Activated CD8-positive, alpha-beta memory T cell treated with anti-CD3 and anti-CD28 coated beads, Interleukin-2, amount 10 ng/mL, durations not matched to agents 7 days and 5 days (primary cell): ENCODE data around the gene CCDC107. TPM values are rescaled to one million over a fixed set of nuclear protein-coding genes. Genes with fewer than 3 reads are reported as not detected.

Experiments used
- ATAC-seq: fragments of 150-1000 bp; cut with Tn5 transposase; one replicate; pipeline ENCODE4 v1.10.0; 2021; ENCODE audit warnings: moderate library complexity
- CTCF ChIA-PET: fragments of 350-600 bp; sonication (Branson Sonifier 250); formaldehyde crosslinking; loops from one replicate; lab custom pipeline; 2021; ENCODE audit warnings: antibody characterized with exemption; lab: Charles Lee
- DNase-seq: peaks from one replicate; pipeline ENCODE4 v3.0.0-alpha.2; 2020
- H3K27ac Mint-ChIP-seq: one replicate; pipeline ENCODE4 v1.8.0; 2021; ENCODE audit warnings: mild to moderate bottlenecking, mixed read lengths
- H3K27me3 Mint-ChIP-seq: one replicate; pipeline ENCODE4 v1.8.0; 2021; ENCODE audit warnings: mixed read lengths
- H3K36me3 Mint-ChIP-seq: one replicate; pipeline ENCODE4 v1.8.0; 2021; ENCODE audit warnings: mild to moderate bottlenecking, mixed read lengths
- H3K4me1 Mint-ChIP-seq: one replicate; pipeline ENCODE4 v1.8.0; 2021; ENCODE audit warnings: mixed read lengths
- H3K4me3 Mint-ChIP-seq: one replicate; pipeline ENCODE4 v1.8.0; 2021; ENCODE audit warnings: mild to moderate bottlenecking, moderate library complexity, mixed read lengths
- H3K9me3 Mint-ChIP-seq: one replicate; pipeline ENCODE4 v1.8.0; 2022; ENCODE audit warnings: low read depth, mixed read lengths
- total RNA-seq, 2 experiments: library from RNA; stranded (reverse); gene quantifications; one replicate each; pipeline ENCODE4 v1.2.3, GENCODE V29; 2021

CCDC107 gene
- total RNA-seq, 2 experiments from 2014 or later, result 28.7 to 29.4 TPM

DNA sequence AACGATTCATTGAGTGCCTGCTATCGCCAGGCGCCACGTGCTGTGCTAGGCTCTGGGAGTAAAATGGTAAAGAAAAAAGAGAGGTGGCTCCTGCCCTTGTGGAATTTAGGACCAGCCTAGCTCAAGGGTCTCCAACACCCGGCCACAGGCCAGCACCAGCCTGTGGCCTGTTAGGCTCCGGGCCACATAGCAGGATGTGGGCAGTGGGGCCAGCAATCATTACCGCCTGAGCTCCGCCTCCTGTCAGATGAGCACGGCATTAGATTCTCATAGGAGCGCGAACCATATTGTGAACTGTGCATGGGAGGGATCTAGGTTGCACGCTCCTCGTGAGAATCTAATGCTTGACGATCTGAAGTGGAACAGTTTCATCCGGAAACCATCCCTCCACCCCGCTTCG lies 1.7 kb upstream of the CCDC107 start:
- H3K36me3 Mint-ChIP-seq, result peaks cover 18% of the 10 kb centered on the region
- CTCF ChIA-PET, result interaction anchor here (0.8 to 14.2 kb wide), 7 partner anchors 8 to 100 kb away, joined by 3 to 208 read pairs (median 10); partner anchors contain the start of genes CD72 and SIT1
- DNase-seq (no peak), ATAC-seq (no peak)
- peaks cover 60% of the 10 kb centered on the region for H3K4me1 Mint-ChIP-seq
- no peaks in the 10 kb centered on the region for H3K9me3 Mint-ChIP-seq
- peaks cover 4% of the 10 kb centered on the region for H3K27me3 Mint-ChIP-seq
- H3K4me3 Mint-ChIP-seq, result peak overlapping the region; percentile 8
- H3K27ac Mint-ChIP-seq, result no peak overlapping the region

DNA sequence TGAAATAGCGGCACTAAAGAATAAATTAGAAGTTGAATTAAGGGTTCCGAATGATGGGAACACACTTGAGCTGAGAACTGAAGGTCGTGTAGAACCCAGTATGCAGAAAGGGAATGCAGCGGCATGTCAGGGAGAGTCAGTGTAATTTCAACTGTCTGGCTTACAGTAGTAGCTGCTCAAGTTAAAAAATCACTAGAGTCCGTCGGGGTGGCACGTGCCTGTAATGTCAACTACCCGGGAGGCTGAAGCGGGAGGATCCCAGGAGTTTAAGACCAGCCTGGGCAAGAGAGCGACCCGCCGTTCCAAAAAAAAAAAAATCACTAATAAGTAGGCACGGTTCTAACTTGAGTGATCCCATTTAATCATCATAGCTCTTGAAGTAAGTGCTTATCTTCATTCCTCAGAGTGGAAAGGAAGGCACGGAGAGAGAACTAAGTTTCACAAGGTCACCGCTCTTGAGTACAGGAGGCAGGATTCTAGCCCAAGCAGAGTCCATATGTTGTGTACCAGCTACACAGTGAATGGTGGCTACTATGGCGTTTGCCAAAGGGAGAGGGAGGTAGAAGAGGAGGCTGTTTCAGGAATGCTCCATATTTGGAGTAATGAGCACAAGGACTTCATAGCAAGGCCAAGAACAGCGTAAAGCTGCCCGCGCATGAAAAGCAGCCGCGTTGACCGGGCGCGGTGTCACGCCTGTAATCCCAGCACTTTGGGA lies 1.1 kb upstream of the CCDC107 start:
- CTCF ChIA-PET, result interaction anchor here (0.8 to 14.2 kb wide), 20 partner anchors 9 to 191 kb away, joined by 3 to 208 read pairs (median 8); partner anchors contain the start of genes CD72, CREB3, RGP1 and SIT1
- ATAC-seq (no peak), DNase-seq (no peak)
- peak overlapping the region; percentile 84 for H3K4me3 Mint-ChIP-seq
- peaks cover 22% of the 10 kb centered on the region for H3K36me3 Mint-ChIP-seq
- H3K27me3 Mint-ChIP-seq, result peaks cover 4% of the 10 kb centered on the region
- no peaks in the 10 kb centered on the region for H3K9me3 Mint-ChIP-seq
- H3K4me1 Mint-ChIP-seq, result peaks cover 59% of the 10 kb centered on the region
- peak overlapping the region; percentile 95 for H3K27ac Mint-ChIP-seq

GRCh38 chr9:35657546-35658136 lies 451 bp upstream of the CCDC107 start, which contains the start of gene RMRP:
Gene RMRP, minus strand, starts transcription at chr9:35658019.
- H3K27ac Mint-ChIP-seq, result peak within 1 kb of the TSS; percentile 95
- peak within 1 kb of the TSS; percentile 84 for H3K4me3 Mint-ChIP-seq
- CTCF ChIA-PET, result interaction anchor here (0.6 to 14.2 kb wide), 27 partner anchors 9 to 191 kb away, joined by 3 to 208 read pairs (median 6); partner anchors contain the start of genes CD72, CREB3, RGP1 and SIT1
- H3K27me3 Mint-ChIP-seq, result peaks cover 4% of the 10 kb centered on the region
- DNase-seq (peak; percentile 95), ATAC-seq (peak; percentile 92)
- no peaks in the 10 kb centered on the region for H3K9me3 Mint-ChIP-seq
- peaks cover 61% of the 10 kb centered on the region for H3K4me1 Mint-ChIP-seq
- H3K36me3 Mint-ChIP-seq, result peaks cover 24% of the 10 kb centered on the region

- ATAC-seq, result no peak
- peak overlapping the region; percentile 84 for H3K4me3 Mint-ChIP-seq
- CTCF ChIA-PET, result interaction anchor here (0.7 to 14.2 kb wide), 21 partner anchors 11 to 223 kb away, joined by 3 to 208 read pairs (median 9); partner anchors contain the start of genes CD72, CREB3, RGP1 and SIT1
- peak overlapping the region; percentile 95 for H3K27ac Mint-ChIP-seq
- DNase-seq, result no peak
- peaks cover 4% of the 10 kb centered on the region for H3K27me3 Mint-ChIP-seq
- peaks cover 31% of the 10 kb centered on the region for H3K36me3 Mint-ChIP-seq
- peaks cover 70% of the 10 kb centered on the region for H3K4me1 Mint-ChIP-seq
- H3K9me3 Mint-ChIP-seq, result no peaks in the 10 kb centered on the region
These were observed 802 bp downstream of the CCDC107 start for GRCh38 chr9:35658968-35659220.

GRCh38 chr9:35659340-35659739 lies 1.2 kb downstream of the CCDC107 start:
- ATAC-seq (no peak), DNase-seq (no peak)
- peaks cover 4% of the 10 kb centered on the region for H3K27me3 Mint-ChIP-seq
- CTCF ChIA-PET, result interaction anchor here (0.7 to 14.2 kb wide), 19 partner anchors 11 to 223 kb away, joined by 3 to 208 read pairs (median 10); partner anchors contain the start of genes CD72, CREB3, SIT1 and TESK1
- peaks cover 31% of the 10 kb centered on the region for H3K36me3 Mint-ChIP-seq
- H3K27ac Mint-ChIP-seq, result peak overlapping the region; percentile 95
- H3K4me1 Mint-ChIP-seq, result peaks cover 75% of the 10 kb centered on the region
- peak overlapping the region; percentile 84 for H3K4me3 Mint-ChIP-seq
- H3K9me3 Mint-ChIP-seq, result no peaks in the 10 kb centered on the region

DNA sequence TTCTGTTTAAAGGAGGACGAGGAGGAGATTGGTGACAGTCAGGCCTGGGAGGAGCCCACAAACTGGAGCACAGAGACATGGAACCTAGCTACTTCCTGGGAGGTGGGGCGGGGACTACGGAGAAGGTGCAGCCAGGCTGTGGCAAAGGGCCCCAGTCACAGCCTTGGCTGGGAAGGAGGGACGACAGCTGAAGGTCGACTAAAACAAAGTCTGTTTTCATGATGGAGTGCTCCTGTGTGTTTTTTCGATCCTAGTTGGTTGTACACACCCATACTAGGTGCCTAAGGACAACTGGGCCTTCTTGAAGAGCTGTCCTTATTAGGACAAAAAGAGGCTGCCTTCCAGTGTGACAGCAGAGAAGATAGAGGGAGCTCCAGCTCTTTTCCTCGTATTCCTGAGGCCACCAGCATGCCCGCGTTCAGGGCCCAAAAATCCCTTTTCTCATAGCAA lies 2.9 kb downstream of the CCDC107 start:
- Mint-ChIP-seq H3K9me3 (no peaks in the 10 kb centered on the region), H3K27me3 (peaks cover 4% of the 10 kb centered on the region), H3K4me1 (peaks cover 83% of the 10 kb centered on the region), H3K4me3 (no peak overlapping the region), H3K27ac (peak overlapping the region; percentile 6), H3K36me3 (peaks cover 31% of the 10 kb centered on the region)
- CTCF ChIA-PET, result interaction anchor here (1.0 to 14.2 kb wide), 11 partner anchors 13 to 86 kb away, joined by 3 to 208 read pairs (median 5); partner anchors contain the start of genes CD72, CREB3, SIT1 and TESK1
- ATAC-seq (no peak), DNase-seq (no peak)

DNA sequence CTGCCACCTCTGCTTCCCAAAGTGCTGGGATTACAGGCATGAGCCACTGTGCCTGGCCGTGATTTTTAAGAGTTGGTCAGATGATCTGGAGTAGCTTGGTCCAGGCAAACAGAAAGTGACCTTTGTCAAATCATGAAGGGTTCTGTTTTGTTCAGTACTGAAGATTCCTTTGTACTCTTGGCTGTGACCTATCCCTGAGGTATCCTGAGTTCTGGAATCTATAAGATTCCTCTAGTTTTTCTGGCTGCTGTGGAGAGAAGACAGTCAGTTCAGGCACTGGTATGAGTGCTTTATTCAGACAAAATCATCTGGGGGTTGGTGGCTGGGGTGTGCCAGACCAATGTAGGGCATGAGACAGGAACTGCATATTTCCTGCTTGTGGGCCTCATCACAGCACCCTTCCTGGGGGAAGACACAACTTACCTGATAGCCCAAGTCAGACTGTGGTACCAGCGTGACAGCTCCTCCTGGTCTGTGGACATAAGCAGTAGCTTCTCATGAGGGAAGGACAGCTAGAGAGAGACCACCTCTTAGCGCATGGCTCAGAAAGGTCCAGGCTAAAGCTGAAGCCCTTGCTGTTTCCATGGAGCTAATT lies 3.8 kb downstream of the CCDC107 start:
- DNase-seq (peak; percentile 56), ATAC-seq (no peak)
- Mint-ChIP-seq H3K27me3 (peaks cover 4% of the 10 kb centered on the region), H3K36me3 (peaks cover 31% of the 10 kb centered on the region), H3K4me3 (peak overlapping the region; percentile 48), H3K4me1 (peaks cover 82% of the 10 kb centered on the region), H3K9me3 (no peaks in the 10 kb centered on the region), H3K27ac (peak overlapping the region; percentile 85)
- CTCF ChIA-PET, result interaction anchor here (1.2 to 14.2 kb wide), 9 partner anchors 14 to 74 kb away, joined by 3 to 208 read pairs (median 6); partner anchors contain the start of genes CD72, CREB3, SIT1 and TLN1

DNA sequence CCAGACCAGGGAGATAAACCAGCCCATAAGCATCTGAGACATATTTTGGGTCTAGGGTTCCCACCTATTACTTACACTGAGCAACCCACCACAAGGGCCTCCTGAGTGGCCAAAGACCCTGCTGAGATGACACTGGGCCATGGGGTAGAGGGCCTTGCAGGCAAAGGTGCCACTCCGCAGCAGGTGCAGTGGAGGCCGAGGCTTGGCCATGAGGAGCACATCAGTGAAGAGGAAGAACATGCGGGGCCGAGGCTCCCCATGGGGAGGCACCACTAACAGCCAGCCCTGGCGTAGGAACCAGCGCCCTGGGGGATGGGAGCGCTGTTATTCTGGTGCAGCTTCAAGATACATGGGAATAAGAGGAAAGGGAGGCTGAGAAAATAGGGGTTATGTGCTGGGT lies 4.3 kb downstream of the CCDC107 start:
- CTCF ChIA-PET, result interaction anchor here (1.0 to 14.2 kb wide), 7 partner anchors 15 to 70 kb away, joined by 4 to 208 read pairs (median 16); partner anchors contain the start of genes CD72, CREB3, SIT1 and TLN1

GRCh38 chr9:35664531-35665470 lies 6.7 kb downstream of the CCDC107 start, which contains the start of gene ARHGEF39:
Gene ARHGEF39, minus strand, starts transcription at chr9:35665195. Its CDS starts 26 bp downstream, at chr9:35665169.
- Mint-ChIP-seq H3K36me3 (peaks cover 27% of the 10 kb centered on the region), H3K4me3 (peak within 1 kb of the TSS; percentile 87), H3K27ac (peak within 1 kb of the TSS; percentile 81), H3K27me3 (no peaks in the 10 kb centered on the region), H3K4me1 (peaks cover 61% of the 10 kb centered on the region), H3K9me3 (no peaks in the 10 kb centered on the region)
- CTCF ChIA-PET, result interaction anchor here (0.6 to 14.2 kb wide), 17 partner anchors 9 to 91 kb away, joined by 3 to 208 read pairs (median 5); partner anchors contain the start of genes CD72, CREB3, SIT1 and TESK1
- ATAC-seq (peak; percentile 89), DNase-seq (peak; percentile 87)

More for the DNA sequence above, 4.3 kb downstream of the CCDC107 start:
- H3K4me1 Mint-ChIP-seq, result peaks cover 76% of the 10 kb centered on the region
- peaks cover 31% of the 10 kb centered on the region for H3K36me3 Mint-ChIP-seq
- ATAC-seq (no peak), DNase-seq (no peak)
- no peaks in the 10 kb centered on the region for H3K9me3 Mint-ChIP-seq
- H3K4me3 Mint-ChIP-seq, result peak overlapping the region; percentile 6
- peaks cover 4% of the 10 kb centered on the region for H3K27me3 Mint-ChIP-seq
- peak overlapping the region; percentile 85 for H3K27ac Mint-ChIP-seq

- peak overlapping the region; percentile 81 for H3K27ac Mint-ChIP-seq
- no peaks in the 10 kb centered on the region for H3K27me3 Mint-ChIP-seq
- CTCF ChIA-PET, result interaction anchor here (1.5 to 14.2 kb wide), 8 partner anchors 18 to 67 kb away, joined by 5 to 208 read pairs (median 18); partner anchors contain the start of genes CD72, CREB3, SIT1 and TLN1
- peaks cover 22% of the 10 kb centered on the region for H3K36me3 Mint-ChIP-seq
- H3K9me3 Mint-ChIP-seq, result no peaks in the 10 kb centered on the region
- H3K4me1 Mint-ChIP-seq, result peaks cover 55% of the 10 kb centered on the region
- H3K4me3 Mint-ChIP-seq, result peak overlapping the region; percentile 87
- DNase-seq (no peak), ATAC-seq (no peak)
These were observed 7.4 kb downstream of the CCDC107 start for GRCh38 chr9:35665471-35665818.

DNA sequence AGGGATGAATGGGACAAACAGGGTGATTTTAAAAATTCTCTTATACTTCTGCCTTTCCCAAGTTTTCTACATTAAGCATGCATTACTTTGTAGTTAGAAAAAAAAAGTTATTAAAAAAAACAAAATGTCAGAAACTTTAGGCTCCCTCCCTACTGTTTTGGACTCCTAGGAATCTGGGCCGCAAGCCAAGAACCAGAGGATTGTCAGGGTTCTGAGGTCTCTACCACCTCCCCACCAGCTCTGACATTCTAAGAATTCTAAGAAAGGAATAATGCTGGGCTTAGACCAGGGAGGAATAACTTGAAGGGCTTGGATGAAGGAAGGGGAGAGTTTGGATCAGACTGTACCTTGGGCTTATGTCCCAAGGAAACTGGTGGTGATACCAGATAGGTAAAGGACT lies 8.0 kb downstream of the CCDC107 start:
- Mint-ChIP-seq H3K36me3 (peaks cover 16% of the 10 kb centered on the region), H3K27me3 (no peaks in the 10 kb centered on the region), H3K4me3 (peak overlapping the region; percentile 87), H3K27ac (no peak overlapping the region), H3K9me3 (no peaks in the 10 kb centered on the region), H3K4me1 (peaks cover 49% of the 10 kb centered on the region)
- DNase-seq (no peak), ATAC-seq (no peak)
- CTCF ChIA-PET, result interaction anchor here (1.3 to 14.2 kb wide), 8 partner anchors 8 to 62 kb away, joined by 4 to 208 read pairs (median 18); partner anchors contain the start of genes CCDC107, CD72, RMRP and SIT1

GRCh38 chr9:35666549-35666948 lies 8.5 kb downstream of the CCDC107 start:
- Mint-ChIP-seq H3K27ac (no peak overlapping the region), H3K27me3 (no peaks in the 10 kb centered on the region), H3K4me3 (no peak overlapping the region), H3K9me3 (no peaks in the 10 kb centered on the region), H3K36me3 (peaks cover 14% of the 10 kb centered on the region), H3K4me1 (peaks cover 45% of the 10 kb centered on the region)
- DNase-seq (no peak), ATAC-seq (no peak)
- CTCF ChIA-PET, result interaction anchor here (1.3 to 14.2 kb wide), 5 partner anchors 9 to 54 kb away, joined by 4 to 208 read pairs (median 25); partner anchors contain the start of genes CCDC107, CD72, RMRP and SIT1
